Calu3 (cell line): Measurements from ENCODE around the gene ANKRD35. TPM values are rescaled to one million over a fixed set of nuclear protein-coding genes. Genes with fewer than 3 reads are reported as not detected.
A peak's percentile ranks its signal among the peaks of the same experiment; 100 is the strongest.

Source experiments
- BruUV-seq: library from RNA; stranded (reverse); fragments of 400-500 nt; replicated peaks from 2 replicates; lab custom pipeline; 2021; lab: Mats Ljungman, UMichigan
- CTCF ChIA-PET: fragments of 300-600 bp; sonication (Branson Sonifier 250); formaldehyde crosslinking; loops from one replicate; lab custom pipeline; 2022; ENCODE audit warnings: antibody characterized with exemption; lab: Charles Lee
- DNase-seq: peaks from one replicate; pipeline ENCODE4 v3.0.0; 2022
- H3K27ac Mint-ChIP-seq: one replicate; pipeline ENCODE4 v1.8.0; 2022; ENCODE audit warnings: mixed read lengths; ENCODE audit not compliant: unreplicated experiment
- H3K27me3 Mint-ChIP-seq: one replicate; pipeline ENCODE4 v1.8.0; 2022; ENCODE audit warnings: mixed read lengths; ENCODE audit not compliant: unreplicated experiment
- H3K36me3 Mint-ChIP-seq: one replicate; pipeline ENCODE4 v1.8.0; 2022; ENCODE audit warnings: mild to moderate bottlenecking, moderate library complexity, mixed read lengths; ENCODE audit not compliant: insufficient read depth, unreplicated experiment
- H3K4me1 Mint-ChIP-seq: one replicate; pipeline ENCODE4 v1.8.0; 2022; ENCODE audit warnings: mild to moderate bottlenecking, low read depth, mixed read lengths; ENCODE audit not compliant: unreplicated experiment
- H3K4me3 Mint-ChIP-seq: one replicate; pipeline ENCODE4 v1.8.0; 2022; ENCODE audit warnings: mild to moderate bottlenecking, low read depth, moderate library complexity, mixed read lengths; ENCODE audit not compliant: unreplicated experiment
- H3K9me3 Mint-ChIP-seq: one replicate; pipeline ENCODE4 v1.8.0; 2022; ENCODE audit warnings: low read depth, mixed read lengths; ENCODE audit not compliant: unreplicated experiment
- intact Hi-C: fragments of 100-400 bp; cut with micrococcal nuclease; formaldehyde crosslinking; loops from one replicate; pipeline ENCODE4 v1.10.0; 2022; ENCODE audit not compliant: unreplicated experiment
- total RNA-seq: library from RNA; stranded (reverse); gene quantifications from 2 replicates; pipeline ENCODE4 v1.2.3, GENCODE V29; 2022
- TF ChIP-seq, protein P1 (sequence below): fragments of 200-600 bp; IDR thresholded peaks from one replicate; pipeline ENCODE4 v1.8.0; 2022; ENCODE audit warnings: antibody characterized with exemption; ENCODE audit not compliant: unreplicated experiment

Gene ANKRD35
- total RNA-seq, 1 experiment from 2014 or later, result not detected

- TF ChIP-seq, protein P1, sequence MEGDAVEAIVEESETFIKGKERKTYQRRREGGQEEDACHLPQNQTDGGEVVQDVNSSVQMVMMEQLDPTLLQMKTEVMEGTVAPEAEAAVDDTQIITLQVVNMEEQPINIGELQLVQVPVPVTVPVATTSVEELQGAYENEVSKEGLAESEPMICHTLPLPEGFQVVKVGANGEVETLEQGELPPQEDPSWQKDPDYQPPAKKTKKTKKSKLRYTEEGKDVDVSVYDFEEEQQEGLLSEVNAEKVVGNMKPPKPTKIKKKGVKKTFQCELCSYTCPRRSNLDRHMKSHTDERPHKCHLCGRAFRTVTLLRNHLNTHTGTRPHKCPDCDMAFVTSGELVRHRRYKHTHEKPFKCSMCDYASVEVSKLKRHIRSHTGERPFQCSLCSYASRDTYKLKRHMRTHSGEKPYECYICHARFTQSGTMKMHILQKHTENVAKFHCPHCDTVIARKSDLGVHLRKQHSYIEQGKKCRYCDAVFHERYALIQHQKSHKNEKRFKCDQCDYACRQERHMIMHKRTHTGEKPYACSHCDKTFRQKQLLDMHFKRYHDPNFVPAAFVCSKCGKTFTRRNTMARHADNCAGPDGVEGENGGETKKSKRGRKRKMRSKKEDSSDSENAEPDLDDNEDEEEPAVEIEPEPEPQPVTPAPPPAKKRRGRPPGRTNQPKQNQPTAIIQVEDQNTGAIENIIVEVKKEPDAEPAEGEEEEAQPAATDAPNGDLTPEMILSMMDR, result no peak
These were observed 12.3 kb upstream of the ANKRD35 start for GRCh38 chr1:145897969-145898368.

DNA sequence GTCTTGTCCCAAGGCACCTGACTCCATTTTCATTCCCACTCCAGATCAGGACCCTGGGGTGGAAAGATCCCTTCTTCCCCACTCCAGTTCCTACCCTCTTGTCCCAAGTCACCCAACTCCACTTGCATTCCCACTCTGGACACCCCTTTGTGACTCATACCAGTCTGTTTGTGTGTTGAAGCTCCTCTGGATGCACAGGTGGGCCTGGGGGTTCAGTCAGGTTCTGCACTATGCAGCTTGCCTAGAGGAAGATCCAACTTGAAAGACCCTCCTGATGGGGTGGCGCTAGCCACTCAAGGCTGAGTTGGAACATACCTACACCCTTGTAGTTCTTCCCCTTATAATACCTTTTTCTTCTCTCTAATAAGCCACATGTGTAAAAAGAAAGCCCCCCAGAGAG, 9.8 kb upstream of the ANKRD35 start:
- CTCF ChIA-PET, result interaction anchor here (1.1 kb wide), 1 partner anchor 32 kb away, joined by 3 read pairs; the partner anchor contains the start of gene RBM8A
- no peak for DNase-seq
- TF ChIP-seq, protein P1, result no peak
- H3K4me1 Mint-ChIP-seq, result peaks cover 32% of the 10 kb centered on the region
- H3K36me3 Mint-ChIP-seq, result no peaks in the 10 kb centered on the region
- no peaks in the 10 kb centered on the region for H3K27me3 Mint-ChIP-seq
- BruUV-seq, result no TSS peak
- no peak overlapping the region for H3K4me3 Mint-ChIP-seq
- no peak overlapping the region for H3K27ac Mint-ChIP-seq
- intact Hi-C loops, result no loop called here
- no peaks in the 10 kb centered on the region for H3K9me3 Mint-ChIP-seq

More at GRCh38 chr1:145897969-145898368, 12.3 kb upstream of the ANKRD35 start:
- intact Hi-C loops, result no loop called here
- Mint-ChIP-seq H3K4me1 (peaks cover 9% of the 10 kb centered on the region), H3K9me3 (no peaks in the 10 kb centered on the region), H3K27me3 (no peaks in the 10 kb centered on the region), H3K36me3 (no peaks in the 10 kb centered on the region), H3K27ac (no peak overlapping the region), H3K4me3 (no peak overlapping the region)
- CTCF ChIA-PET, result interaction anchor here (1.5 kb wide), 1 partner anchor 18 kb away, joined by 3 read pairs; no protein-coding TSS in a partner anchor
- no TSS peak for BruUV-seq
- DNase-seq, result no peak

- CTCF ChIA-PET, result interaction anchor here (1.3 to 3.4 kb wide), 4 partner anchors 9 to 48 kb away, joined by 3 to 77 read pairs (median 33); partner anchors contain the start of genes NUDT17, PIAS3 and RBM8A
- no peak for DNase-seq
- intact Hi-C loops, result loop anchor here (5.0 kb wide), 1 partner anchor 34 kb away; the partner anchor contains the start of gene RBM8A
- Mint-ChIP-seq H3K27me3 (no peaks in the 10 kb centered on the region), H3K4me1 (peaks cover 52% of the 10 kb centered on the region), H3K36me3 (no peaks in the 10 kb centered on the region), H3K27ac (peak overlapping the region; percentile 71), H3K9me3 (no peaks in the 10 kb centered on the region), H3K4me3 (no peak overlapping the region)
- TF ChIP-seq, protein P1, result no peak
- BruUV-seq, result no TSS peak
These were observed 7.8 kb upstream of the ANKRD35 start for GRCh38 chr1:145893306-145894055.

GRCh38 chr1:145892486-145893087, 6.9 kb upstream of the ANKRD35 start:
- intact Hi-C loops, result loop anchor here (1.0 to 5.0 kb wide), 3 partner anchors 11 to 35 kb away; partner anchors contain the start of genes ITGA10 and RBM8A
- Mint-ChIP-seq H3K27ac (peak overlapping the region; percentile 71), H3K36me3 (peaks cover 8% of the 10 kb centered on the region), H3K27me3 (no peaks in the 10 kb centered on the region), H3K9me3 (no peaks in the 10 kb centered on the region), H3K4me1 (peaks cover 61% of the 10 kb centered on the region), H3K4me3 (peak overlapping the region; percentile 31)
- CTCF ChIA-PET, result interaction anchor here (1.0 to 3.4 kb wide), 22 partner anchors 9 to 144 kb away, joined by 3 to 77 read pairs (median 6); partner anchors contain the start of genes ANKRD34A, ITGA10, LIX1L and NUDT17
- BruUV-seq, result no TSS peak
- no peak for DNase-seq
- TF ChIP-seq, protein P1, result no peak
